ENCODE results near the gene TRAF2. TPM values are rescaled to one million over a fixed set of nuclear protein-coding genes. Genes with fewer than 3 reads are reported as not detected.
A peak's percentile ranks its signal among the peaks of the same experiment; 100 is the strongest.

The TRAF2 gene
- total and polyA plus RNA-seq, 2 of the 8 experiments (the other 6 are each of a cell fraction or from before 2014, with no cell fraction given), result 26.9 to 50.2 TPM

- no peak overlapping the region for H2AFZ ChIP-seq (ENCODE audit: low read length)
- CTCF ChIA-PET (ENCODE audit: partially characterized antibody), result interaction anchor here (0.6 to 4.3 kb wide), 9 partner anchors 10 to 103 kb away, joined by 3 to 16 read pairs (median 4); partner anchors contain the start of gene AJM1
- H3K36me3 ChIP-seq (ENCODE audit: control insufficient read depth in 2 of 4, insufficient read depth in 4 of 4, low read length in 3 of 4), result peaks cover 8 to 28% (median 21%) of the 10 kb centered on the region in 4 experiments; a peak in 7 of 8 replicates
- no peaks in the 10 kb centered on the region for H3K9me3 ChIP-seq (ENCODE audit: insufficient read depth in 2 of 2, low read depth in 1 of 2, low read length in 1 of 2)
- no peak overlapping the region for H2BK15ac ChIP-seq (ENCODE audit: low read length)
- DNase-seq (ENCODE audit: low read depth in 1 of 2, low spot score in 2 of 2) (no peak), FAIRE-seq (no peak)
- H4K5ac ChIP-seq (ENCODE audit: insufficient read length, low read depth, low read length), result no peak overlapping the region
- no peak for TF ChIP-seq TAF7 (optimal IDR thresholded peaks at IDR 0.05; ENCODE audit: borderline replicate concordance, low read depth, low read length)
- TF ChIP-seq CTCF (IDR thresholded peaks at IDR 0.05; ENCODE audit: control extremely low read depth in 1 of 3, insufficient read depth in 1 of 3, low read depth in 1 of 3, low read length in 3 of 3), result peak in 1 of 3 experiments; percentile 7; a peak in 1 of 4 replicates
- no peak overlapping the region for H2BK20ac ChIP-seq (ENCODE audit: low read length)
- 90% methylated on average over 9 of the region's 9 CpGs; no CpG with 5 or more reads in 1 of the 2 experiments for WGBS, 2 experiments (ENCODE audit: extremely low coverage in 1 of 2, insufficient coverage in 1 of 2, insufficient read length in 1 of 2, insufficient replicate concordance in 2 of 2, low coverage in 1 of 2, low lambda C conversion rate in 2 of 2, missing lambda C conversion rate in 1 of 2)
- H3K9ac ChIP-seq (replicated peaks in 1 of 4; ENCODE audit: extremely low read depth in 1 of 4, low read depth in 3 of 4, low read length in 3 of 4), result no peak overlapping the region
- no peak overlapping the region for H3K18ac ChIP-seq (ENCODE audit: extremely low read depth, low read length)
- H4K91ac ChIP-seq (replicated peaks; ENCODE audit: insufficient read length, low read length), result no peak overlapping the region
- H3K4me2 ChIP-seq (ENCODE audit: insufficient read depth in 1 of 2, low read depth in 2 of 2, low read length in 2 of 2), result no peak overlapping the region
- no peak overlapping the region for H3K4me3 ChIP-seq (ENCODE audit: extremely low read depth in 1 of 4, insufficient read depth in 2 of 4, low read depth in 3 of 4, low read length in 4 of 4)
- H3K56ac ChIP-seq (replicated peaks; ENCODE audit: insufficient read length, low read depth, low read length), result no peak overlapping the region
- H4K20me1 ChIP-seq (replicated peaks in 1 of 2; ENCODE audit: control insufficient read depth in 1 of 2, insufficient read depth in 2 of 2, low read length in 2 of 2), result peaks cover 0 to 12% of the 10 kb centered on the region in 2 experiments
- H2BK120ac ChIP-seq (replicated peaks; ENCODE audit: low read depth, low read length), result no peak overlapping the region
- no peak overlapping the region for H3K4ac ChIP-seq (replicated peaks; ENCODE audit: insufficient read length, low read depth, low read length)
- peaks cover 5% of the 10 kb centered on the region; the same call in 1 of the 2 replicates for H3K79me1 ChIP-seq (ENCODE audit: low read depth, low read length)
- H2BK5ac ChIP-seq (ENCODE audit: low read depth, low read length), result no peak overlapping the region
- H3K79me2 ChIP-seq (ENCODE audit: control insufficient read depth in 1 of 2, insufficient read depth in 2 of 2, low read length in 2 of 2), result no peaks in the 10 kb centered on the region
- no peak overlapping the region for H3K14ac ChIP-seq (ENCODE audit: insufficient read length)
- no peaks in the 10 kb centered on the region for H3K23me2 ChIP-seq (ENCODE audit: low read depth, low read length)
- no peak overlapping the region for H2AK5ac ChIP-seq (ENCODE audit: low read depth, low read length)
- POLR2A ChIA-PET (ENCODE audit: partially characterized antibody), result interaction anchor here (0.8 to 1.8 kb wide), 5 partner anchors 12 to 69 kb away, joined by 3 to 5 read pairs (median 3); no protein-coding TSS in a partner anchor
- H3K27me3 ChIP-seq (replicated peaks in 1 of 4; ENCODE audit: control insufficient read depth in 3 of 4, extremely low read depth in 1 of 4, insufficient read depth in 3 of 4, low read length in 3 of 4), result no peaks in the 10 kb centered on the region
- no peak overlapping the region for H3K27ac ChIP-seq (ENCODE audit: low read depth, low read length)
- H3K4me1 ChIP-seq (replicated peaks in 1 of 4; ENCODE audit: control insufficient read depth in 3 of 4, insufficient read depth in 4 of 4, low read length in 3 of 4), result no peaks in the 10 kb centered on the region
- H3K23ac ChIP-seq (ENCODE audit: insufficient read length), result no peak overlapping the region
- H2BK12ac ChIP-seq (ENCODE audit: low read depth, low read length), result no peak overlapping the region
- H4K8ac ChIP-seq (ENCODE audit: extremely low read depth, insufficient read depth, low read length), result peak overlapping the region; percentile 48; the same call in 1 of the 2 replicates
These were observed 39.9 kb downstream of the TRAF2 start for GRCh38 chr9:136926154-136926704.

All from H1 (cell line).